ENCODE data around the gene APOBEC3C. TPM values are rescaled to one million over a fixed set of nuclear protein-coding genes. Genes with fewer than 3 reads are reported as not detected.
"Not testable (repeated sequence)": the region's sequence is repeated elsewhere in the genome, so short reads cannot be mapped to it uniquely, and the experiment has no call there.

The APOBEC3C gene
- total RNA-seq, 2 donors from 2014 or later: 2.6 to 6.7 TPM

- H3K9me3 ChIP-seq: no peaks in the 10 kb centered on the region
- ATAC-seq: no peak
- intact Hi-C loops (cut with DNase I): no loop called here
- peaks cover 31% of the 10 kb centered on the region for H3K4me1 ChIP-seq
- H3K27ac ChIP-seq: no peak overlapping the region
- no peak for DNase-seq
- H3K27me3 ChIP-seq: no peaks in the 10 kb centered on the region
- TF ChIP-seq CTCF (IDR thresholded peaks at IDR 0.05) (no peak), POLR2A (IDR thresholded peaks at IDR 0.05) (no peak)
- WGBS, 2 donors: 89 to 92% methylated on average over 7 to 8 of the region's 8 CpGs
- H3K36me3 ChIP-seq (replicated peaks in 1 of 2; ENCODE audit: insufficient read depth in 1 of 2, low read depth in 2 of 2): no peaks in the 10 kb centered on the region
- H3K4me3 ChIP-seq: no peak overlapping the region
These were observed 26.7 kb upstream of the APOBEC3C start for GRCh38 chr22:38987171-38987895.

GRCh38 chr22:38989466-38989865 lies 24.6 kb upstream of the APOBEC3C start:
- H3K9me3 ChIP-seq: no peaks in the 10 kb centered on the region
- ATAC-seq (no peak), DNase-seq (no peak)
- intact Hi-C loops (cut with DNase I): no loop called here
- no peak overlapping the region for H3K4me3 ChIP-seq
- no peaks in the 10 kb centered on the region for H3K36me3 ChIP-seq (replicated peaks in 1 of 2; ENCODE audit: insufficient read depth in 1 of 2, low read depth in 2 of 2)
- no peaks in the 10 kb centered on the region for H3K27me3 ChIP-seq
- TF ChIP-seq POLR2A (IDR thresholded peaks at IDR 0.05) (no peak), CTCF (IDR thresholded peaks at IDR 0.05) (no peak)
- H3K4me1 ChIP-seq: peaks cover 28% of the 10 kb centered on the region
- H3K27ac ChIP-seq: no peak overlapping the region
- WGBS, 2 donors: 82 to 97% methylated on average over 5 to 6 of the region's 6 CpGs

GRCh38 chr22:38992871-38993371 lies 21.1 kb upstream of the APOBEC3C start:
- ATAC-seq (peak; percentile 90), DNase-seq (peak; percentile 10 to 72 (median 58))
- H3K9me3 ChIP-seq; H3K4me3 ChIP-seq; H3K36me3 ChIP-seq (replicated peaks in 1 of 2; ENCODE audit: insufficient read depth in 1 of 2, low read depth in 2 of 2); H3K27me3 ChIP-seq; intact Hi-C loops (cut with DNase I): not testable (repeated sequence)
- peak overlapping the region in 3 of 4 donors; percentile 50 to 84 (median 80) for H3K27ac ChIP-seq
- TF ChIP-seq POLR2A (IDR thresholded peaks at IDR 0.05): peak in 2 of 3 donors; percentile 44 to 52
- H3K4me1 ChIP-seq: peaks cover 13% of the 10 kb centered on the region
- WGBS, 2 donors: 5 to 35% methylated on average over 4 to 11 of the region's 12 CpGs

GRCh38 chr22:38996105-38996504 lies 18.0 kb upstream of the APOBEC3C start:
- no peak overlapping the region for H3K27ac ChIP-seq
- H3K27me3 ChIP-seq: no peaks in the 10 kb centered on the region
- intact Hi-C loops (cut with DNase I): no loop called here
- DNase-seq (peak in 1 of 4 donors; percentile 1), ATAC-seq (no peak)
- H3K9me3 ChIP-seq: no peaks in the 10 kb centered on the region
- peaks cover 13% of the 10 kb centered on the region for H3K4me1 ChIP-seq
- 65 to 72% methylated on average over 3 to 6 of the region's 6 CpGs for WGBS, 2 donors
- H3K4me3 ChIP-seq: no peak overlapping the region
- TF ChIP-seq CTCF (IDR thresholded peaks at IDR 0.05) (no peak), POLR2A (IDR thresholded peaks at IDR 0.05) (no peak)
- H3K36me3 ChIP-seq (replicated peaks in 1 of 2; ENCODE audit: insufficient read depth in 1 of 2, low read depth in 2 of 2): no peaks in the 10 kb centered on the region

- ATAC-seq (no peak), DNase-seq (no peak)
- Histone ChIP-seq H3K4me3 (no peak overlapping the region), H3K4me1 (peaks cover 13% of the 10 kb centered on the region), H3K36me3 (replicated peaks in 1 of 2; ENCODE audit: insufficient read depth in 1 of 2, low read depth in 2 of 2) (no peaks in the 10 kb centered on the region), H3K27me3 (no peaks in the 10 kb centered on the region), H3K9me3 (no peaks in the 10 kb centered on the region), H3K27ac (no peak overlapping the region)
- intact Hi-C loops (cut with DNase I): no loop called here
- TF ChIP-seq CTCF (IDR thresholded peaks at IDR 0.05) (no peak), POLR2A (IDR thresholded peaks at IDR 0.05) (no peak)
- 73 to 84% methylated on average over 3 of the region's 3 CpGs for whole genome bisulfite sequencing, 2 donors
These were observed 16.5 kb upstream of the APOBEC3C start for GRCh38 chr22:38997518-38997917.

All from body of pancreas (tissue), 4 donors.